IPS-18c (cell line): ENCODE data around the gene DUOX2.
"Not testable (repeated sequence)": the region's sequence is repeated elsewhere in the genome, so short reads cannot be mapped to it uniquely, and the experiment has no call there.

Experiments
- H3K4me3 ChIP-seq: 2 replicates; pipeline ENCODE4 v1.7.0; 2013; ENCODE audit warnings: low read depth, mild to moderate bottlenecking, low read length, moderate library complexity; ENCODE audit not compliant: insufficient read depth
- H3K9me3 ChIP-seq: one replicate; pipeline ENCODE4 v1.6.1; 2013; ENCODE audit warnings: mild to moderate bottlenecking, low read length, moderate library complexity; ENCODE audit not compliant: control insufficient read depth, insufficient read depth

Gene DUOX2

GRCh38 chr15:45112591-45113379 lies 1.2 kb downstream of the DUOX2 start:
- peaks cover 3% of the 10 kb centered on the region for H3K9me3 ChIP-seq
- H3K4me3 ChIP-seq: peak overlapping the region; percentile 32

- H3K9me3 ChIP-seq: peaks cover 3% of the 10 kb centered on the region
- H3K4me3 ChIP-seq: peak overlapping the region; percentile 32
Observed at GRCh38 chr15:45112143-45112590, 1.8 kb downstream of the DUOX2 start.

GRCh38 chr15:45111390-45112142 lies 2.4 kb downstream of the DUOX2 start:
- peak overlapping the region; percentile 32; the same call in 1 of the 2 replicates for H3K4me3 ChIP-seq
- peaks cover 2% of the 10 kb centered on the region for H3K9me3 ChIP-seq

- H3K4me3 ChIP-seq: no peak overlapping the region
- H3K9me3 ChIP-seq: no peaks in the 10 kb centered on the region
Observed at GRCh38 chr15:45110256-45110820, 3.6 kb downstream of the DUOX2 start.

- Histone ChIP-seq H3K4me3 (no peak overlapping the region), H3K9me3 (no peaks in the 10 kb centered on the region)
Observed at GRCh38 chr15:45107941-45108630, 5.9 kb downstream of the DUOX2 start.

- Histone ChIP-seq H3K4me3 (no peak overlapping the region), H3K9me3 (no peaks in the 10 kb centered on the region)
Observed at GRCh38 chr15:45106002-45106790, 7.8 kb downstream of the DUOX2 start.

GRCh38 chr15:45105586-45105985 lies 8.4 kb downstream of the DUOX2 start:
- H3K4me3 ChIP-seq: no peak overlapping the region
- no peaks in the 10 kb centered on the region for H3K9me3 ChIP-seq

- not testable (repeated sequence) for H3K9me3 ChIP-seq
Observed at GRCh38 chr15:45104170-45104569, 9.8 kb downstream of the DUOX2 start.

GRCh38 chr15:45102226-45102625 lies 11.7 kb downstream of the DUOX2 start:
- no peak overlapping the region for H3K4me3 ChIP-seq
- H3K9me3 ChIP-seq: no peaks in the 10 kb centered on the region

More at GRCh38 chr15:45104170-45104569, 9.8 kb downstream of the DUOX2 start:
- not testable (repeated sequence) for H3K4me3 ChIP-seq

GRCh38 chr15:45101749-45102148 lies 12.2 kb downstream of the DUOX2 start:
- H3K9me3 ChIP-seq: no peaks in the 10 kb centered on the region
- no peak overlapping the region for H3K4me3 ChIP-seq

GRCh38 chr15:45100884-45101625 lies 12.9 kb downstream of the DUOX2 start:
- no peaks in the 10 kb centered on the region for H3K9me3 ChIP-seq
- no peak overlapping the region; the same call in 1 of the 2 replicates for H3K4me3 ChIP-seq

GRCh38 chr15:45099549-45100165 lies 14.3 kb downstream of the DUOX2 start:
- H3K9me3 ChIP-seq: no peaks in the 10 kb centered on the region
- H3K4me3 ChIP-seq: no peak overlapping the region

GRCh38 chr15:45097466-45097865 lies 16.5 kb downstream of the DUOX2 start:
- Histone ChIP-seq H3K4me3 (no peak overlapping the region), H3K9me3 (no peaks in the 10 kb centered on the region)

GRCh38 chr15:45095661-45096060 lies 18.3 kb downstream of the DUOX2 start:
- Histone ChIP-seq H3K4me3 (no peak overlapping the region), H3K9me3 (no peaks in the 10 kb centered on the region)

GRCh38 chr15:45094358-45094730 lies 19.6 kb downstream of the DUOX2 start:
- Histone ChIP-seq H3K9me3 (no peaks in the 10 kb centered on the region), H3K4me3 (no peak overlapping the region)
